NCI-H1930 (cell line): Measurements from ENCODE around the gene CHD1.

ENCODE experiments used
- DNase-seq, 2 experiments: peaks; one replicate each; lab custom pipeline; 2025; lab: John Stamatoyannopoulos, UW

Gene CHD1

DNA sequence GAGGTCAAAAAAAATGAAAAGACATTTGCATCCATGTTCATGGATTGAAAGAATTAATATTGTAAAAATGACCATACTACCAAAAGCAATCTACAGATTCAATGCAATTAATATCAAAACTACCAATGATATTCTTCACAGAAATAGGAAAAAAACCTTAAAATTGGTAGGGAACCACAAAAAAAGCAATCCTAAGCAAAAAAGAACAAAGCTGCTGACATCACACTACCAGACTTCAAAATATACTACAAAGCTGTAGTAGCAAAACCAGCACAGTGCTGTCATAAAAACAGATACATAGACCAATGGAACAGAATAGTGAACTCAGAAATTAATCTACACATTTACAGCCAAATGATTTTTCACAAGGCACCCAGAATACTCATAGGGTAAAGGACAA lies 121.0 kb downstream of the CHD1 start:
- no peak for DNase-seq

DNA sequence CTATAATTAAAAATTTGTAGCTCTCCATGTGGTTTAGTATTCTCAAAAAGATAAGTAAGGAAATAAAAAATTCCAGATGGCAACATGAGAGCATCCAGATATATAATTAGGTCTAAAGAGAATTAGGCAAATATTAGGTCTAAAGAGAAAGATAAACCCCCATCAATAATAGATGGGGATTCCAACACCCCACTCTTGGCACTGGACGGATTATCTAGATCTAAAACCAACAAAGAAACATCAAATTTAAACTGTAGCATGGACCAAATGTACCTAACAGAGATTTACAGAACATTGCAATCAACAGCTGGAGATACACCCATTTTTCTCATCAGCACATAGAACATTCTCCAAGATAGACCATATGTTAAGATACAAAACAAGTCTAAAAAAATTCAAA lies 123.7 kb downstream of the CHD1 start:
- no peak for DNase-seq

DNA sequence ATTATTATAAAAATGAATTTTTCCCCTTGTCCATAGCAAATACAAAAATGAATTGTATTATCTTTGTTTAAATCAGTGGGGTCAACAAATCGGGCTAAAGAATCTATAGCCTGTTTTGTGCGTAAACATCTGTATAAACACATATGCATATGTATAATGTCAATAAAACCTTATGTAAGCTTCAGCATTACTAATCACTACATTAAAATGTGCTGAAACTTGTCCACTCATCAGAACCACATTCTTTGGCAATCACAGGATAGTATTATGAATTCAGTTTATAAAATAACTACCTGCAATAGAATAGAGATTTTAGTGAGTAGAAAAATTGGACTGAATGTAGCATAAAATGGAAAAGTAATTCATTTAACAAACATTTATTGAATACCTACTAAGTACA lies 124.7 kb downstream of the CHD1 start:
- DNase-seq = no peak
